ENCODE results near the gene KCNAB2.

KCNAB2 gene

DNA sequence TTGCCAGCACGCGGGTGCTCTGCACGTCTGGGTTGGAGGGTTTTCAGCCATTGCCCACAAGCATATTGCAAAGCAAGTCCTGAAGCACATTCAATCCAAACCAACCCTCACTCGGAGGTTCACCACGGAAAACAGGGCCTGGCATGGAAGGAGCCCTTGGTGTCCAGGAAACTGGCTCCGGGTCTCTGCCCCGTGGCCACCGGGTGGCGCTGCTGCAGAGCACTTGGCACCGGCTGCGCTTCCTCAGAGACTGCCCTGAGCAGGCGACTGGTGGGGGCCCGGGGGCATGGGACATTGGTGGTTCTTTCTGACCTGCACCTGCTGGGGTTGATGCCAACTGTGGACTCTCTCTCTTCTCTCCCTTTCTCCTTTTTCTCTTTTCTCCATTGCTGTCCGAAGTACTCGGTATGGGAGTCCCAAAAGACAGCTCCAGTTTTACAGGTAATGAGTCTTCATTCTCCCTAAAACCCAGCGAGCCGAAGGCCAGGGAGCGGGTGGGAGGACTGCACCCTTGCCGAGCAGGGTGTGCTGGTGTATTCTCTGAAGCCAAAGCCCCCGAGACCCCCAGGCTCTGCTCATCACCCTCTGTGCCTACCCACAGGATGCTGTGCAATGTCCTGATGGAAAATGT lies 4.1 kb upstream of the KCNAB2 start:
- Histone ChIP-seq H3K27me3 (ENCODE audit: insufficient read depth, insufficient read length) (no peaks in the 10 kb centered on the region), H3K9ac (ENCODE audit: insufficient read length, low read depth) (no peak overlapping the region), H3K36me3 (ENCODE audit: insufficient read depth, insufficient read length, low read length) (no peaks in the 10 kb centered on the region), H3K9me3 (ENCODE audit: insufficient read depth, low read length) (no peaks in the 10 kb centered on the region), H3K4me1 (ENCODE audit: insufficient read depth, insufficient read length) (no peaks in the 10 kb centered on the region), H3K4me3 (ENCODE audit: insufficient read length, low read depth) (no peak overlapping the region)
- DNase-seq (ENCODE audit: low read depth, low spot score): no peak
- TF ChIP-seq YY1 (IDR thresholded peaks at IDR 0.05; ENCODE audit: insufficient read depth, insufficient read length) (no peak), ZNF274 (IDR thresholded peaks at IDR 0.05; ENCODE audit: low read depth, low read length) (no peak), SUZ12 (IDR thresholded peaks at IDR 0.05; ENCODE audit: extremely low read depth, insufficient read depth, insufficient read length) (no peak)

DNA sequence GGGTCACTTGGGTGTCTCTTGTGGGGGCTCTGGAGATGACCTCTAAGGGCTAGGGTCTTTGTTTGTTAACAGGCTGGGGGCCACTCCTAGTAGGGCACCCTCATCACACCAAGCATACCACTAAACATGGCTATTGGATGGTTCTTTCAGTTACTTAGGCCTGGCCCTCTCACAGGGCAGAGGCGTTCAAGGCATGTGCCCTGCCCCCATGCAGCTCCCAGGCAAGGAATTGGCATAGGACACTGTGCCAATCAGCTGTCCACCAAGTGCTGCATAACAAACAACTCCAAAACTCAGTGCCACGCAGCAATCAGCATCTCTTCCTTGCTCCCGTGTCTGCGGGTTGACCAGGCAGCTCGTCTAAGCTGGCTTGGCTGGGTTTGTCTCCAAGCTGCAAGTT lies 2.1 kb upstream of the KCNAB2 start:
- Histone ChIP-seq H3K4me1 (ENCODE audit: insufficient read depth, insufficient read length) (no peaks in the 10 kb centered on the region), H3K36me3 (ENCODE audit: insufficient read depth, insufficient read length, low read length) (no peaks in the 10 kb centered on the region), H3K9me3 (ENCODE audit: insufficient read depth, low read length) (no peaks in the 10 kb centered on the region), H3K9ac (ENCODE audit: insufficient read length, low read depth) (no peak overlapping the region), H3K4me3 (ENCODE audit: insufficient read length, low read depth) (no peak overlapping the region), H3K27me3 (ENCODE audit: insufficient read depth, insufficient read length) (no peaks in the 10 kb centered on the region)
- DNase-seq (ENCODE audit: low read depth, low spot score): no peak
- TF ChIP-seq SUZ12 (IDR thresholded peaks at IDR 0.05; ENCODE audit: extremely low read depth, insufficient read depth, insufficient read length) (no peak), YY1 (IDR thresholded peaks at IDR 0.05; ENCODE audit: insufficient read depth, insufficient read length) (no peak), ZNF274 (IDR thresholded peaks at IDR 0.05; ENCODE audit: low read depth, low read length) (no peak)

DNA sequence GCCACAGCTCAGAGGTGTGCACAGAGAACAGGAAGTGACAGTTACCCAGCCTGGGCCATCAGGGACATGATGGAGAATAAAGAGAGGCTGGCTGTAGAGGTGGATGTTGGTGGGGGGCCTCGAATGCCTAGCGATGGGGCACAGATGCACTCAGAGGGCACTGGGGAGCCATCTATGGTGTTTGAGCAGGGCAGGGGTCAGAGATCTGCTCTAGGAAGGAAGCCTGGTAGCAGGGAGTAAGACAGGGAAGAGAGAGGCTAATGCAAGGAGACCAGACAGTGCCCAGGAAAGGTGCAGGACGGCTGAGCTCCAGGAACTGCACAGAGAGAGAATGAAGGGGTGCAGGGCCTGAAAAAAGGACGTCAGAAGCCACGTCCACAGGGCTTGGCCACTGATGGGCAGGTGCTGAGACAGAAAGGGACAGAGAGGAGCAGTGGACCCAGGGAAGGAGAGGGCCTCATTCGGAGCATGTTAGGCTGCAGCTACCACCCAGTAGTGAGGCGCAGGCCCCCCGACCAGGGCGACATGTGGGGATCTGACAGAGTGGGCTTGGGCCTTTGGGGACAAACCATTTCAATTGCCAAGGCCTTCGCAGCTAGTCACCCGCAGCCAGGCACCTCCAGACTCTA lies 1.1 kb upstream of the KCNAB2 start:
- Histone ChIP-seq H3K9me3 (ENCODE audit: insufficient read depth, low read length) (no peaks in the 10 kb centered on the region), H3K4me1 (ENCODE audit: insufficient read depth, insufficient read length) (no peaks in the 10 kb centered on the region), H3K36me3 (ENCODE audit: insufficient read depth, insufficient read length, low read length) (no peaks in the 10 kb centered on the region), H3K27me3 (ENCODE audit: insufficient read depth, insufficient read length) (no peaks in the 10 kb centered on the region), H3K9ac (ENCODE audit: insufficient read length, low read depth) (no peak overlapping the region), H3K4me3 (ENCODE audit: insufficient read length, low read depth) (no peak overlapping the region)
- DNase-seq (ENCODE audit: low read depth, low spot score): no peak
- TF ChIP-seq YY1 (IDR thresholded peaks at IDR 0.05; ENCODE audit: insufficient read depth, insufficient read length) (no peak), ZNF274 (IDR thresholded peaks at IDR 0.05; ENCODE audit: low read depth, low read length) (no peak), SUZ12 (IDR thresholded peaks at IDR 0.05; ENCODE audit: extremely low read depth, insufficient read depth, insufficient read length) (no peak)

GRCh38 chr1:6045110-6045502 lies 582 bp upstream of the KCNAB2 start:
- Histone ChIP-seq H3K4me3 (ENCODE audit: insufficient read length, low read depth) (no peak overlapping the region), H3K9me3 (ENCODE audit: insufficient read depth, low read length) (no peaks in the 10 kb centered on the region), H3K4me1 (ENCODE audit: insufficient read depth, insufficient read length) (no peaks in the 10 kb centered on the region), H3K9ac (ENCODE audit: insufficient read length, low read depth) (no peak overlapping the region), H3K36me3 (ENCODE audit: insufficient read depth, insufficient read length, low read length) (no peaks in the 10 kb centered on the region), H3K27me3 (ENCODE audit: insufficient read depth, insufficient read length) (no peaks in the 10 kb centered on the region)
- DNase-seq (ENCODE audit: low read depth, low spot score): no peak
- TF ChIP-seq YY1 (IDR thresholded peaks at IDR 0.05; ENCODE audit: insufficient read depth, insufficient read length): no peak
- no peak for TF ChIP-seq ZNF274 (IDR thresholded peaks at IDR 0.05; ENCODE audit: low read depth, low read length)
- no peak for TF ChIP-seq SUZ12 (IDR thresholded peaks at IDR 0.05; ENCODE audit: extremely low read depth, insufficient read depth, insufficient read length)

DNA sequence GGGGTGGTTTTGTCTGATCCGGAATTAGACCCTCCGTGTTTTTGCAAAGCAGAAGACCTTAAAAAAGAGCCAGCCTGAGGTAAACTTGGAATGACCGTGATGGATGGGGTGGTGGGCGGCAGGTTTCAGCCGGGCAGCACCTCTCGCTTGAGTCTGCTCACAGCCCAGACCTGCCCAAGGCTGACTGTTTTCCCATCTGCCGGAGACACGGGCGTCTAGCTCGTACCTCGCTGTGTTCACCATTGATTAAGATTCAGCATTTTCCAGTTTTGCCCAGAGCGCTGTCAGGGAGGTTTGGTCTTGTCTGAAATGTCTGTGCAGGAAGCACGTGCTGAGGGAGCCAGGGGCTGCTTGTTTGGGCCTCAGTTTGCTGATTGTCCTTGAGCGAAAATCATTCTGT lies 591 bp downstream of the KCNAB2 start:
- TF ChIP-seq SUZ12 (IDR thresholded peaks at IDR 0.05; ENCODE audit: extremely low read depth, insufficient read depth, insufficient read length) (no peak), ZNF274 (IDR thresholded peaks at IDR 0.05; ENCODE audit: low read depth, low read length) (no peak)
- Histone ChIP-seq H3K4me3 (ENCODE audit: insufficient read length, low read depth) (no peak overlapping the region), H3K36me3 (ENCODE audit: insufficient read depth, insufficient read length, low read length) (no peaks in the 10 kb centered on the region), H3K9ac (ENCODE audit: insufficient read length, low read depth) (no peak overlapping the region), H3K9me3 (ENCODE audit: insufficient read depth, low read length) (no peaks in the 10 kb centered on the region), H3K4me1 (ENCODE audit: insufficient read depth, insufficient read length) (no peaks in the 10 kb centered on the region), H3K27me3 (ENCODE audit: insufficient read depth, insufficient read length) (no peaks in the 10 kb centered on the region)
- DNase-seq (ENCODE audit: low read depth, low spot score): no peak

GRCh38 chr1:6048179-6048867 lies 2.6 kb downstream of the KCNAB2 start:
- H3K4me1 ChIP-seq (ENCODE audit: insufficient read depth, insufficient read length): no peaks in the 10 kb centered on the region
- H3K4me3 ChIP-seq (ENCODE audit: insufficient read length, low read depth): no peak overlapping the region
- no peaks in the 10 kb centered on the region for H3K9me3 ChIP-seq (ENCODE audit: insufficient read depth, low read length)
- TF ChIP-seq ZNF274 (IDR thresholded peaks at IDR 0.05; ENCODE audit: low read depth, low read length): no peak
- no peak for TF ChIP-seq SUZ12 (IDR thresholded peaks at IDR 0.05; ENCODE audit: extremely low read depth, insufficient read depth, insufficient read length)
- no peak for TF ChIP-seq YY1 (IDR thresholded peaks at IDR 0.05; ENCODE audit: insufficient read depth, insufficient read length)
- H3K36me3 ChIP-seq (ENCODE audit: insufficient read depth, insufficient read length, low read length): no peaks in the 10 kb centered on the region
- no peaks in the 10 kb centered on the region for H3K27me3 ChIP-seq (ENCODE audit: insufficient read depth, insufficient read length)
- no peak overlapping the region for H3K9ac ChIP-seq (ENCODE audit: insufficient read length, low read depth)
- no peak for DNase-seq (ENCODE audit: low read depth, low spot score)

- no peak for DNase-seq (ENCODE audit: low read depth, low spot score)
- Histone ChIP-seq H3K9me3 (ENCODE audit: insufficient read depth, low read length) (no peaks in the 10 kb centered on the region), H3K27me3 (ENCODE audit: insufficient read depth, insufficient read length) (no peaks in the 10 kb centered on the region), H3K4me1 (ENCODE audit: insufficient read depth, insufficient read length) (no peaks in the 10 kb centered on the region), H3K9ac (ENCODE audit: insufficient read length, low read depth) (no peak overlapping the region), H3K4me3 (ENCODE audit: insufficient read length, low read depth) (no peak overlapping the region), H3K36me3 (ENCODE audit: insufficient read depth, insufficient read length, low read length) (no peaks in the 10 kb centered on the region)
- TF ChIP-seq ZNF274 (IDR thresholded peaks at IDR 0.05; ENCODE audit: low read depth, low read length): no peak
- no peak for TF ChIP-seq SUZ12 (IDR thresholded peaks at IDR 0.05; ENCODE audit: extremely low read depth, insufficient read depth, insufficient read length)
- no peak for TF ChIP-seq YY1 (IDR thresholded peaks at IDR 0.05; ENCODE audit: insufficient read depth, insufficient read length)
Observed at GRCh38 chr1:6049419-6049818, 3.7 kb downstream of the KCNAB2 start.
